Globus pallidus (tissue), 1 donor: ENCODE results near the gene TMEM203.

Source experiments
- DNase-seq: peaks from one replicate; pipeline ENCODE4 v3.0.0-alpha.2; 2015; ENCODE audit warnings: low spot score

TMEM203 gene

DNA sequence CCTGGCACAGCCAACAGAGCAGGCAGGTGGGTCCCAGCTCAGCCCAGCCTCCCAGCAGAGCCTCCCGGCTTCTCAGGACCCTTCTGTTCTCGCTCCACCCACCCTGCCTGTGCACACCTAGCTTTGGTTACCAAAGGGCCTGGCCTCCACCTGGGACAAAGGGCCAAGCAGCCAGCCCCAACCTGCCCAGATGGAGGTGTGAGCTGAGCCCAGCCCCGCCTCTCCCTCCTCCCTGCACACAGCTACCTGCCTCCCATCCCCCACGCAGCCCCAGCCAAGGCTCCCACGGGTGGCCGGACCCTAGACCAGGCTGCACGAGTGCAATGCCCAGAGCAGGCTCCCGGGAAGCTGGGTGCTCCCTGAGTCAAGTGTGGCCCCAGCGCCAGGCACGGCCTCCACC, 10.5 kb downstream of the TMEM203 start:
- no peak for DNase-seq

DNA sequence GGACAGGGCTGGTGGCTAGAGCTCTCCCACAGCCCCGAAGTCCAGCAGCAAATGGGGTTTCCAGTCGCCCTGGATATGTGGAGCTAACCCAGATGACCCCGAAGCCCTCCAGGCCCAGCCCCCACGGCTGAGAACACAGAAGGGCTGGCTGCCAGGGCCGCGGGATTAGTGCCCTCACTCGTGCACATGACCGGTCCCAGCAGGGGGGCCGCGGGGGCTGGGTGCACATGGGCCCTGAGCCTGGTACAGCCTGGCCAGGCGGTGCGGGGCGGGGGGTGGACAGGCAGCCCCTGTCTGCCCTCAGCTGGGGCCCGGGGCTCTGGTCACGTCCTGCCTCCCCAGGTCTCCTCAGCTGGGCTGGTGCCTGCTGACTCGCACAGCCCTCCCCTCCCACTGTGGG, 11.1 kb downstream of the TMEM203 start:
- peak; percentile 94 for DNase-seq

DNA sequence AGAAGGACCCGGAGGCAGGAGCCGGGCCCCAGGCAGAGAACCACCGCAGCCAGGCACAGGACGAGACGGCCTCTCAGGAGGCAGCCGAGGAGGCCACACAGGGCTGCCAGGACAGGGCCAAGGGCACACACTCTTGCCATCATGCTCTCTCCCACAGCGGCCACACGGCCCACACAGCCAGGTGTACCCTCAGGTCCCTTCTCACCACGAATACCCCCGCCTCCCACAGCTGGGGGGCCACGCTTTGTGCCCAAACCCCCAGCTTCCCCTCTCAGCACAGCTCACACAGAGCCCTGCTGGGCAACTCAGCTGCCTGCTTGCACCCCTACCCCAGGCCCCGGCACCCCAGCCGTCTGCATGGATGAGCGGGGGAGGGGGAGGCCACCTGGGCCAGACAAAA, 11.7 kb downstream of the TMEM203 start:
- no peak for DNase-seq

DNA sequence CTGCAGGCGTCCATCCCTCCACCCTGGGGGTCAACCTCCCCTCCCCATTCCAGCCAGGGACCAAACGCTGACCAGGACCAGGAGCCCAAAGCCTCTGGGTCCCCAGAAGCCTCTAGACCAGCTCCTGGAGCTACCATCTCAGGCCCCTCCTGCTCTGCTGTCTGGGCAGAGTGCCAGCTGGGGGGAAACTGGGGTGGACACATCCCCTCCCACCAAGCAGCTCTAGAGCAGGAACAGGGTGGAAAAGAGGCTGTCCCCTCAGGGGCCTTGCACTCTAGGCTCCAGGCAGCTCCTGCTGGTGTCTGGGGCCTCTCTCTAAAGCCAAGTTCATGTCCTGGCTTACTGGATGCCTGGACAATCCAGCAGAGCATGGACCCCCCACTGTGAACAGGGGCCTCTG, 12.6 kb downstream of the TMEM203 start:
- no peak for DNase-seq

DNA sequence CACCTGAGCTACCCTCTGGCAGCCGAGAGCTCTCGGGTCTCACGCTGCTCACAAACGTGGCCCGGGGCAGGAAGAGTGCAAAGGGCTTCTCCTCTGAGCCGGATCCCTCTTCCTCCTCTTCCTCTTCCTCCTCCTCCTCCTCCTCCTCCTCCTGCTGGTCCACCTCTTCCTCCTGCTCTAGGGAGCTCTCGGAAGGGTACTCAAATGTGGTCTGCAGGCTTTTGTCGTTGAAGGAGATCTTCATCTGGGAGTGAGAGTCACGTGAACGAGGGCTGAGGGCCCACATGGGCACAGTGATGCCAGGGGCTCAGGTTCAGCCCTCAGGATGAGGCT, 13.0 kb downstream of the TMEM203 start:
- no peak for DNase-seq

DNA sequence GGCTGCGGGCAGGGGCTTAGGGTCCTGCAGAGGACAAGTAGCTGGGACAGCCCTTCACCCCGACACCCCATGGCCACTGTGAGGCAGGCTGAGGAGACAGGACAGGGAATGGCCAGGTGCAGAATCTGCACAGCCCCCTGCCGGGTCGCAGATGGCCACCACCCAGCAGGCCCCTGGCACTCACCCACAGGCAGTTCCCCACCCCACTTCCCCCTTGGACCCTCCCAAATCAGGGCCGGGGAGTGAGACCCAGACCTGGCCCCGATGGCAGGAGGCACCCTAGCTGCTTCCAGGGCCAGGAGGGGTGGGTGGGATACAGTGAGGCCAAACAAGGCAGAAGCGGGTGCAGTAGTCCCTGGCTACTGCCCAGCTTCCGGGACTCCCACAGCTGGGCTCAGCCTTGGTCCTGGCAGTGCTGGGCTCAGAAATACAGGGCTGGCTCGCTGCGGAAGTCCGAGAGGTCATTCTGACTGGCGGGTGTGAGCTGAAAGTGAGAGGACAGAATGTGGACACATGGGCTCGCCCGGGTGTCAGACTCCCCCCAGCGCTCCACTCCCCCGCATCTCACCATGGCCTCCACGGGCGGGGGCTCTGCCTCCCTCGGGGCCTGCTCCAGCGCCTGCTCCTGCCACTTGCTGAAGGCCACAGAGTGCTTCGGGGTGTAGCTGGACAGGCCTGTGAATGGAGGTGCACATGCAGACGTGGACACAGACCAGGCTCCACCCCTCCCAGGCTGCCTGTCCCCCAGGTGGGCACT, 13.6 kb downstream of the TMEM203 start:
- peak; percentile 93 for DNase-seq

DNA sequence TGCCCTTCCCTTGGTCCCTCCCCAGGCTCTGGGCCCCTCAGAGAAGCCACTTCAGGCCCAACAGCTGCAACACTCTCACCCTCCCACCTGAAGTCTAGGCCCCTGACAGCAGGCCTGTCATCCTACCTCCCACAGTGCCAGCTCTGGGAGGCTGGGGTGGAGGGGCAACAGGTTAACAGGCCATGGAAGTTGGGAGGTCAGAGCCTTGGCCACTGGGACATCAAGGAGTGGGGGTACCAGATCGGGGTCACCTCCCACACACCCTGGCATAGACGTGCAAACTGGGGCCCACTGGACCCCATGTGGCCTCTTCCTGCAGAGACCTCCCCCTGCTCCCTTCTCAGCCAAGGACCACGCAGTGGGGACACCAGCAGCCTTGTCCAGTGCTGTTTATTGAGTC, 14.2 kb downstream of the TMEM203 start:
- DNase-seq: no peak

DNA sequence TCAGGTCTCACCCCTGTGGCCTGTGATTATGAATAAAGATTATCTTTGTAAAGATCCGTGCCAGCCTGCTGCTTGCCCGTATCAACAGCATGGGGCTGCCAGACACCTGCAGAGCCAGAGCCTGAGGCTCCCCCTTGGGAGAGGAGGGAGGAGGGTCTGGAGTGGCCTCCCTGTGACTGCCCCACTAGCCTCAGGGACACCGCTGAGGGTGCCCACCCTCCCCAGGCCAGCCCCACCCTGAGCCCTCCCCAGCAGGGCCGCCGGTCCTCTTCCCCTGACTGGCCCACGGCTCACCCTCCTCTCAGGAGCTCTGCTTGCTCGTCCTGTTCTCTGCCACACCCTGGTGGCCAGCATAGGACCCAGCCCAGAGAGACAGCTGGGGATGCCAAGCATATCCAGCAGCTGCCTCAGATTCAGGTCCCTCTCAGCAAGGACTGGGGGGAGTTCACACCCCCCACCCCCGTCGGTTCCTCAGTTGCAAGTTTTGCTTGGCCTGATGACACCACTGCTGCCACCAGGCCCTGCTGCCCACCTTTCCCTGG, 15.1 kb downstream of the TMEM203 start:
- no peak for DNase-seq

DNA sequence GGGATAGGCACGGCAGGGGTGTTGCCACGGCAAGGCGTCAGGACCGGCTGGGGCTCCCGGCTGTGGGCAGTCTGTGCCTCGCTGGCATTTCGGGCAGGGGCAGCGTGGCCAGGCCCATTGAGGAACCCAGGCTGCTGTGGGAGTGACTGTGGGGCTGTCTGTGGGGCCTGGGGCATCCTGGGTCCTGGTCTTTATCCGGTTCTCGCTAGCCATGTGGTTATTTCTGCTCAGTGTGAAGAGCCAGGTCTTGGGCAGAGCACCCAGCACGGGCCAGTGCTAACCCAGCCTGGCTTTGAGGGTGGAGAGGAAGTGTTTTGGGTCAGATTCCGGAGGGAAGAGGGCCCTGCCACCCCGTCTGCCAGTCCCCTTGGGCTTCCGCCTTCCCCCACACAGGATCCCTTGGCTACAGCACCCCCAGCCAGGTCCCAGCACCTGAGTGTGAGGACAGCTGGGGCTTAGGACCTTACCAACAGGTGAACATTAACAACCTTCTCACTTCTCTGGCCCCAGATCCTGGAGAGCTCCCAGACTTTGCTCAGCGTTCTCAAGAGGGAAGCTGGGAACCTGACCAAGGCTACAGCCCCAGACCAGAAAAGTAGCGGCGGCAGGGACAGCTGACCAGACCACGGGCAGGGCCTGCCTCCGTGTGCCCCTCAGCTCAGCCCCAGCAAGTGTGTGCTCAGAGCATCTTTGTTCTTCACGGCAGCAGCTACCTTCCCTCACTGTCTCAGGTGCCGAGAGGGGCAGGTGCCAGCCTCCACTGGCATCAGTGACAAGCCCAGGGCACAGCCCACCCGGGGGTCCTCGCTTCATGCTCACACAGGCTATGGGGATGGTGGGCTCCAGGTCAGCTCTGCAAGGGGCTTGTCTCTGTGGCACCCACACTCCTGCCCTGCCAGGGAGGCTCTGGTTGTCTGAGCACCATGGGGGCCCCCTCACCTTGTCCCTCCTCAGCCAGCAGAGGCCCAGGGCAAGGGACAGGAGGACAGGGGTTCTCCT, 15.9 kb downstream of the TMEM203 start:
- DNase-seq: no peak

DNA sequence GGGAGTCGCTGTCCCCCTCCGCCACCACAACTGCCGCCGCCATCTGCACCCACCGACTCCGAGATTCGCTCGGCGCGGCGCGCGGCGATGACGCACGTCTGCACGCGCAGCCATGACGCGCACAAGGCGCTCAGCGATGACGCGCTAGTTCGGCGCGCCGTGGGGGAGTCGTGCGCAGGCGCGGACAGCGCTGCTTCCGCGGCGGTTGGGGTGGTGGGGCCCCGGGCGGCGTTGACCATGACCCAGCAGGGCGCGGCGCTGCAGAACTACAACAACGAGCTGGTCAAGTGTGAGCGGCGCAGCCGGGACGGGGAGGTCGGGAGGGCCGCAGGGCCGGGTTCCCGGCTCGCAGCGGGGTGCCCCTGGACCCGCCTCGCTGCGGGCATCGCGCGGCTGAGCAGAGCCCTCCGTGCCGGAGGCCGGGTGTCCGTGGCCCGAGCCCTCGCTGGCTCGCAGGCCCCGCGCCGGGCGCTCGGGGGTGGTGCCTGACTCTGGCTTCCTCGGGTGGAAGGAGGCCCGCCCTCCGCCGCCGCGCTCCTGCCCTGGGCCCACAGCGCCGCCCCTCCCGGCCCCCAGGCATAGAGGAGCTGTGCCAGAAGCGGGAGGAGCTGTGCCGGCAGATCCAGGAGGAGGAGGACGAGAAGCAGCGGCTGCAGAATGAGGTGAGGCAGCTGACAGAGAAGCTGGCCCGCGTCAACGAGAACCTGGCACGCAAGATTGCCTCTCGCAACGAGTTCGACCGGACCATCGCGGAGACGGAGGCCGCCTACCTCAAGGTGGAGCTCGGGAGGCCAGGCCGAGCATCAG, 16.8 kb downstream of the TMEM203 start, which contains the start of the genes ANAPC2 and SSNA1:
Gene ANAPC2 (minus strand): TSS at position 71 of the 807 bp plus-strand sequence. CDS start 28 bp downstream, at position 43.
Gene SSNA1 (plus strand): TSS at position 187 of the 807 bp plus-strand sequence. CDS start 51 bp downstream, at position 238.
- DNase-seq: peak; percentile 93

DNA sequence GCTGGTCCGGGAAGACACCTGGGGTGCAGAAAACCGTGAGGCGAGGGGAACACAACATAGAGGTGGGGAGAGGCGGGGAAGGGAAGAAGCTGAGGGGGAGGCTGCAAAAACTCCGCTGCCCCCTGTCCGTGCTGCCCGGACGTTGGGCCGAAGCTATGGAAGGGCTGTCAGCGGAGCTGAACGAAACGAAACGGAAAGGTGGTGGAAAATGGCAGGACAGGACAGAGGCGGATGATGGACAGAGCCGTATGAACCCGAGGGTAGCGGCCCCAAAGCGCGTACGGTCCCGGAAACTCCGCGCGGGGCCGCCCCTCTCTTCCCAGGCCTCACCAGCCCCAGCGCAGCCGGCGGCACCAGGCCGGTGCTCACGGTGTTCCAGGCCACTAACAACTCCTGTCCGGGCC, 17.4 kb downstream of the TMEM203 start:
- no peak for DNase-seq

DNA sequence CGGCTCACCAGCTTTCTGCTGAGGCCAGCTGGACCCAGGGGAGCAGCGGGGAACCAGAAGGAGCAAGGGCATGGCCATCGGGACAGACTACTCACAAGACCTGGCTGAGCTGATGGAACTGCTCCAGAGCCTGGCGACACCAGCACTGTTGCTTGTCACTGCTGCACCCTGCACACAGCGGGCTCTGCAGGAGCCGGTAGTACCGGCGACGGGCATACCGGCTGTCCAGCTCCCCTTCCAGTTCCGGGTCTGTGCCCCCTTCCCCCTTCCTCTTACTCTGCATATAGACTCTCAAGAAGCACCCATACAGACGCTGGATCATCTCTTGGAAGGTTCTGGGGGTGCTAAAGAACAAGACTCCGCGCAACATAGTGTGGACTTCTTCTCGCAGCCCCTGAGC, 18.1 kb downstream of the TMEM203 start:
- no peak for DNase-seq

DNA sequence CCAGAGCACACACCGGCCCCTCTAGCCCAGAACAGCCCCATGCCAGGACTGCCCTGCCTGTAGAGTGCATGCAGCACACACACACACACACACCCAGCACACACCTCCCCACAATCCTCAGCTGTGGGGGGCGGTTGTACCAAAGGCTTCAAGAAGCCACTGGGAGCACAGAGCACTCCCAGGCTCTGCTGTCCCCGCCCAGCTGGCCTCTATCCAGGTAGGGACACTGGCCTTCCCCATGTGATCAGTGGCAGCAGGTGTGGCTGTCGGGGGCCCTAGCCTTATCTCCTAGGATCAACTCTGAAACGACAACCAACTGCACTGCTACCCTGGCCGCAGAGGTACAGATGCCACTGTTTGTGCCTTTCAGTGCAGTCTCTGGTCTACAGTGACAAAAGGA, 19.1 kb downstream of the TMEM203 start:
- no peak for DNase-seq

DNA sequence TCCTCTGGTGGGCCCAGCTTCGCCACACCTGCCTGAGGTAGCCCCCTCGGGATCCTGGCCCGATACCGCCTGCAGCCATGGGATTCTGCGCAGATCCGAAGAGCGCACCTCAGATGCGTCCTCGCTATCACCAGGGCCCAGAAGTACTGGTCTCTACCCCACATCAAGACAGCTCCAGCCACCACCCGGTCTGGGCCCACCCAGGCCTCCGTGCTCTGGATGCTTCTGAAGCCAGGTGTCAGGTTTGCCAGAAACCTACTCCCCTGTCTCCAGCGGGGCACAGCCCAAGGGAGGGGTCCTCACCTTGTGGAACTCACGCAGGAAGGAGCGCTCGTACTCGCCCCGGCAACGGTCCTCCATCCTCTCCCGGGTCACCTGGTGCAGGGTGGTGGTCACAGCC, 19.5 kb downstream of the TMEM203 start:
- no peak for DNase-seq

DNA sequence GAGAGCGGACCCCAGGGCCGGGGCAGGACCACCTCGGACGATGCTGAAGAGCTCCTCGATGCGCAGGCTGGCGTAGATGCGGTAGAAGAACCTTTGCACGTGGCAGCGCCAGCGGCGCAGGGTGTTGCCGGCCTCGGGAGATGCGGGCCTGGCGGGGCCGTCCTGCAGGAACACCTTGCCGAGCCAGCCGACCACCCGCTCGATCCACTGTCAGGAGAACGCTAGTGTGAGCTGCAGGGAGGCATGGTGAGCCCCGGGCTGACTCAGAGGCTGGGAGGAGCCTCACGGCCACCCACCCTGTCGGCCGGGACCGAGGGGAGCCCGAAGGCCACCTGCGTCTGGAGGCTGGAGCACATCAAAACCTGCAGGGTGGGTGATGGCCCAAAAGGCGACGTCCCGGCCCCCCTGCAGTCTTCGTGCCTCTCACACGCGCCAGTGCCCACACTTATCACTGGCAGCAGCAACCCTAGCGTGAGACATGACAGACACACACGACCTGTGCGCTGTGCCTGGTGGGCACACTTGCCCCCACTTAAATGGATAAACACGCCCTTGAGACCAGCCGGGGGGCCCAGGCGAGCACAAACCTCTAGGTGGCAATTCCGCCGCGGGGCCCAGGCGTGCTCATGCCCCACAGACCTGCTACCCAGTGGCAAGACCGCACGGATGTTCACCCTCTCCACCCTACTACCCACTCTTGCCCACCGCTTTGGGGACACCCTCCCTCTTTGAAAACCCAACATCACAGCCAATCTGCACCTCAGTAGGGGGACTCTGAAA, 20.4 kb downstream of the TMEM203 start:
- DNase-seq: no peak

DNA sequence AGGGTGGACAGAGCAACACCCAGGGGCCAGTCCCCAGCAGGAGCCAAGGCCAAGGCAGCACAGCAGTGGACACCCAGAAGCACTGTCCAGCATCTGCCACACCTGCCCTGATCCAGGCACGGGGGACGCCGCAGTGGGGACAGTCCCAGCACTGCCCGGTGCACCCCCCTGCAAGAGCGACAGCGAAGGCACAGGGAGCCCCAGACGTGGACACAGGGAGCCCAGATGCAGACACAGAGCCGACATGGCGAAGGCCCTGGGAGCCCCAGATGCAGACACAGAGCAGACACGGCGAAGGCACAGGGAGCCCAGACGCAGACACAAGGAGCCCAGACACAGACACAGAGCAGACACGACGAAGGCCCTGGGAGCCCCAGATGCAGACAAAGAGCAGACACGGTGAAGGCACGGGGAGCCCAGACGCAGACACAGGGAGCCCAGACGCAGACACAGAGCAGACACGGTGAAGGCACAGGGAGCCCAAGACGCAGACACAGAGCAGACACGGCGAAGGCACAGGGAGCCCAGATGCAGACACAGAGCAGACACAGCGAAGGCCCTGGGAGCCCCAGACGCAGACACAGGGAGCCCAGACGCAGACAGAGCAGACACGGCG, 21.4 kb downstream of the TMEM203 start:
- no peak for DNase-seq

DNA sequence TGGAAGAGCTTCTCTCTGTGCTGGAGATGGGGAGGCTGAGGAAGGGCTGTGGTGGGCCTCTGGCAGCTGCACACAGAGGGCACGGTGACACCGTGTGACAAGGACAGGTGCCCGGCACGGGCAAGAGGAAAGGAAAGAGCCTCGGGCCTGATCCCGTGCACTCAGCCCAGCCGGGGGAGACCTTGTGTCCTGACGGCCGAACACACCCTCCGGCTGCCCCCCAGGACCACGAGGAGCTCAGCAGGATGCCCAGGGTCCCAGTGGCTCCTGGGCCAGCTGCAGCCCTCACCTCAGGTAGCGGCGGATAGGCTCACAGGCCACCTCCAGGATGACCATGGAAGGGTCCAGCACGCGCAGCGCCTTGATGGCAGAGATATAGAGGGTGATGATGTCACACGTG, 22.6 kb downstream of the TMEM203 start:
- DNase-seq: no peak

DNA sequence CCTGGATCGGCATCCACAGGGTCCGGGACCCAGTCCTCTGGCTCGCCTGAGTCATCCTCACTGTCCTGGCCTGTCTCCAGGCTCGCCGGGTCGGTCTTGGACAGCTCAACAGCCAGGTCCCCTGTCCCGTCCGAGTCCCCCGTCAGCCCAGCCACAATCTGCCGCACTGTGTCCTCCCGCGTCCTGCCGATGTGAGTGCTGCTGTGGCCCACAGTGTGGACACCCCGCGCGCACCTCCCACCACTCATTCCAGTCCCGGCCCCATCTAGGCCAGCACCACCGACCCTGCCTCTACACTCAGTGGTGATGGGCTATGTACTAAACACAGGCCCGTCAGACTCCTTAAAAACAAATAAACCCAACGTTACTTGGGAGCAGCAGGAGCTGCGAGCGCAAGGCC, 23.8 kb downstream of the TMEM203 start:
- DNase-seq: no peak

DNA sequence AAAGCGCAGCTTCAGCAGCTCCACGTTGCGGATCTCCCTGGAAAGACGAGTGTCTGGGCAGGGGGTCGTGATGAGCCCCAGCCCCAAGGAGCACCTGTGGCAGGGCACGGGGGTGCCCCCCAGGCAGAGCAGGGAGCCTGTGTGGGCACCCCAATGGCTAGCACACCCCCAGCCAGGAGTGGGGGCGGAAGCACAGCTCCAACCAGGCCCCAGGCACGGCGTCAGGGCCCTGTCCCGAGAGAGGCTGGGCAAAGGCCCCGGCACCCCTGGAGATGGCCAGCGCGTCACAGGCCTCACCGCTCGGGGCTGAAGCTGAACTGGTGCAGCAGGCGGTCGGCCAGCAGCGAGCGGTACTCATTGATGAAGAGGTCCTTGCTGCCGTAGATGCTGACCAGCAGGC, 25.0 kb downstream of the TMEM203 start:
- DNase-seq: no peak

DNA sequence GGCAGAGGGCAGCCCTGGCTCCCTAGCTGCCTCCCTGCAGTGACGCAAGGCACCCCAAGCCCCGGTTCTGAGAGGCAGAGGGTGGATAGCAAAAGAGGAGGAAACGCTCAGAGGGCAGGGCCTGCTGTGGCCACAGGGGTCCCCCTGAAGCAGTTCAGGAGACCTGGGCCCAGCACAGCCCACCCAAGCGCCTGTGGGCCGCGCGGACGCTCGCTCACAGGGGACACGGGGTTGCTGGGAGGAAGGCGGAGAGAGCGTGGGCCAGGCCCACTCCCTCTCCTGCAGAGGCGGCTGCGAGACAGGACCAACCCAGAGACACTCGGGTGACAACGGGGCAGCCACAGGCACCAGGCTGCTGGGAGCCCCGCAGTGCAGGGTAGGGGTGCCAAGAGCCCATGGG, 25.7 kb downstream of the TMEM203 start:
- no peak for DNase-seq
